ENCODE results near the gene SPATA6.
"Not testable (repeated sequence)": the region's sequence is repeated elsewhere in the genome, so short reads cannot be mapped to it uniquely, and the experiment has no call there.

The SPATA6 gene

DNA sequence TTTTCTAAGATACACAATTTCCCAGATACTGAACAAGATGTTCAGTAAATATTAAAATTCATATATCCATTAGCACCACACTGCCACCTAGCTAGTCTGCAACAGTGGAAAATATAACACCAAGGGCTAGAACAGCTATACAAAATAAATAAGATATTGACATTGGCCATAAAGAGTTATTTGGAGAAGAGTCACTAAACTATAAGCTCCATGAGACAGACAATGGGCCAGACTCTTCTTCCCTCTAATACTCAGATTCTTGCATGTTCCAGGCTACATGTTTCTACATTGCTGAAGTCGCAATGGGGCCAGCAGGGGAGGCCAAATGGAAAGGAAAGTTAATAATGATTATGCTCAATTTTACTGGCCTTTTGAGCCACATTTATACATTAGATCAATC, 21.5 kb downstream of the SPATA6 start:
- DNase-seq = no peak

DNA sequence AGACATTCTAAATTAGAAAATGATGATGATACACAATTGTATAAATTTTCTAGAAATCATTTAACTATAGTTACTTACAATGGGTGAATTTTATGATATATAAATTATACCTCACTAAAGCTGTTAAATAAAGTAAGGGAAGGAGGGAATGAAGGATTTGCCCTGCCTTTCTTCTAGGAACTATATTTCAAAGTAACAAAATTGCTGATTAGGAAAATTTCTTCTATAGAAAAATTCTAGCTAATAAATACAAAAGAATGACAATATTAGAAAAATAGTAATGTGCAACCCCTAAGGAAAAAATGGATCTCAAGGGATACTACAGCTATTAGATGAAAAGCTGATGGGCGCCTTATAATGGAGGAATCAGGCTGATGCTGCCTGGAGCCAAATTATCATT, 23.1 kb downstream of the SPATA6 start:
- no peak for DNase-seq

DNA sequence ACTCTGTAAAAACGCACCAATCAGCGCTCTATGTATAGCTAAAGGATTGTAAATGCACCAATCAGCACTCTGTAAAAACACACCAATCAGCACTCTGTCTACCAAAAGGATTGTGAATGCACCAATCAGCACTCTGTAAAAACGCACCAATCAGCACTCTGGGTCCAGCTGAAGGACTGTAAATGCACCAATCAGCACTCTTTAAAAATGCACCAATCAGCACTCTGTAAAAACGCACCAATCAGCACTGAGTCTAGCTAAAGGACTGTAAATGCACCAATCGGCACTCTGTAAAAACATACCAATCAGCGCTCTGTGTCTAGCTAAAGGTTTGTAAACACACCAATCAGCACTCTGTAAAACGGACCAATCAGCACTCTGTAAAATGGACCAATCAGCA, 27.8 kb downstream of the SPATA6 start:
- not testable (repeated sequence) for DNase-seq

DNA sequence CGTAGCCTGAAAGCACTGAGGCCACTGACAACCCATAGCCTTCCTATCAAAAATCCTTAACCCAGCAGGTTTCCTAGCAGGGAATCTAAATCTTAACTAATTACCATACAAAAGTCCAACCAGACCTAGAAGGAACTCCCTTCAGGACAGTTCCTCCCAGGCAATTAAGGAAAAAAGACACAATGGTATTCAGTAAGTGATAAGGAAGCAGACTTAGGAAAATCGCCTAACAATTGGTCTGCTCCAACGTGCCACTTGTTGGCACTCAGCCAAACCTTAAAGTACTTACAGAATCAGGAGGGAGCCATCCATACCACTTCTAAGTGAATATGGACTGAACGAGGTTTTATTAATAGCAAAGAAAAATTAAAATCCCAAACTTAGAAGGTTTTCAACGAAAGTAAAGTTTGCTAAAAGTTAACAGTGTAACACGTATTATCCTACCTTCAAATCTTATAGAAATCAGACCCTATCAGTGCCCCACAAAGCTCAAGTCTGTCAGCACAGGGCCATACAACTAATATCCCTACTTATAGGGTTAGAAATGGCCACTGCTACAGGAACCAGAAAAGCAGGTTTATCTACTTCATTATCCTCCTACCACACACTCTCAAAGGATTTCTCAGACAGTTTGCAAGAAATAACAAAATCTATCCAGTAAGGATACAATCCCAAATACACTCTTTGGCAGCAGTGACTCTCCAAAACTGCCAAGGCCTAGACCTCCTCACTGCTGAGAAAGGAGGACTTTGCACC, 29.0 kb downstream of the SPATA6 start:
- DNase-seq = no peak

DNA sequence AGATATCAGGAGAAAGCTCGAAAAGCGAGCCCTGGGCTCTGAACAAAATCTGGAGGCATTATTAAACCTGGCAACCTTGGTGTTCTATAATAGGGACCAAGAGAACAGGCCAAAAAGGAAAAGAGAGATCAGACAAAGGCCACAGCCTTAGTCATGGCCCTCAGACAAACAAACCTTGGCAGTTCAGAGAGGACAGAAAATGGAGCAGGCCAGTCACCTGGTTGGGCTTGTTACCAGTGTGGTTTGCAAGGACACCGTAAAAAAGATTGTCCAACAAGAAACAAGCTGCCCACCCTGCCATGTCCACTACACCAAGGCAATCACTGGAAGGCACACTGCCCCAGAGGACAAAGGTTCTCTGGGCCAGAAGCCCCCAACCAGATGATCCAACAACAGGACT, 31.2 kb downstream of the SPATA6 start:
- DNase-seq = not testable (repeated sequence)

DNA sequence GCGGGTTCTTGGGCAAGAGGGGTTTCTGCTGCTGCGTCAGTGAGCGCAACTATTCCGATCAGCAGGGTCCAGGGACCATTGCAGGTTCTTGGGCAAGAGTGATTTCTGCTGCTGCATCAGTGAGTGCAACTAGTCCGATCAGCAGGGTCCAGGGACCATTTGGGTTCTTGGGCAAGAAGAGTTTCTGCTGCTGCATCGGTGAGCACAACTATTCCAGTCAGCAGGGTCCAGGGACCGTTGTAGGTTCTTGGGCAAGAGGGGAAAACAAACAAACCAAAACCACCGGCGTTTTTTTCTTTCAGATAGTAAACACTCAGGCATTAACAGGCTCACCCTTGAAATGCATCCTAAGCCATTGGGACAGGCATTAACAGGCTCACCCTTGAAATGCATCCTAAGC, 32.6 kb downstream of the SPATA6 start:
- DNase-seq = no peak

DNA sequence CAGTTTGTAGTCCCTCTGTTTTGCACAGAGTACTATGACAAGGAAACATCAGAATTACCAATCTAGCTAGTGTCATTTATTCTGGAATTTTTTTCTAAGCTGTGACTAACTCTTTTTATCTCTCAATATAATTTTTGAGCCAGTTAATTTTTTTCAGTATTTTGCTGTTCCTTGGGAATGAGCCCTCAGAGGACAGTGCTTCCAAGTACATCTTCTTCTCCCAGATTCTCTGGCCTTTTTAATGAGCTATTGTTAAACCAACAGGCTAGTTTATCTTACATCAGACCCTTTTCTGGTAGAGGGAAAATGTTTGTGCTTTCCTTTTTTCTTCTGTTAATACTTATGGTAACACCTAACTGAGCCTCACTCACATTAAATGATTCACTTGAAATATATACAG, 34.6 kb downstream of the SPATA6 start:
- DNase-seq = not testable (repeated sequence)

DNA sequence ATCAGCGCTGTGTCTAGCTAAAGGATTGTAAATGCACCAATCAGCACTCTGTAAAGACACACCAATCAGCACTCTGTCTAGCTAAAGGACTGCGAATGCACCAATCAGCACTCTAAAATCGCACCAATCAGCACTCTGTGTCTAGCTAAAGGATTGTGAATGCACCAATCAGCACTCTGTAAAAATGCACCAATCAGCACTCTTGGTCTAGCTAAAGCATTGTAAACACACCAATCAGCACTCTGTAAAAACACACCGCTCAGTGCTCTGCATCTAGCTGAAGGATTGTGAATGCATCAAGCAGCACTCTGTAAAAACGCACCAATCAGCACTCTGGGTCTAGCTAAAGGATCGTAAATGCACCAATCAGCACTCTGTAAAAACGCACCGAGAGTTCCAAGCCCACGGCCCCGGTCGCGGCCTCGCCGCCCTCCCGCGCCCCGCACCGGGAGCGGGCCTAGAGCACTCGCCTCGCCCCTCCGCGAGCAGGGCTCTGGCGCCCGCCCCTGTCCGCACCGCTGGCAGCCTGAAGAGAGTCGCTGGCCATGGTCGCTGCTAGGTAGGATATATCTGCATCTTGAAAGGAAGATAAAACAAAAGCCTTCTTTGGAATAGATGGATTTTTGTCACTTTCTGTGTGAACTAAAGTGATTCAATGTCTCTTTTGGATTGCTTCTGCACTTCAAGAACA, 36.5 kb downstream of the SPATA6 start:
- not testable (repeated sequence) for DNase-seq

DNA sequence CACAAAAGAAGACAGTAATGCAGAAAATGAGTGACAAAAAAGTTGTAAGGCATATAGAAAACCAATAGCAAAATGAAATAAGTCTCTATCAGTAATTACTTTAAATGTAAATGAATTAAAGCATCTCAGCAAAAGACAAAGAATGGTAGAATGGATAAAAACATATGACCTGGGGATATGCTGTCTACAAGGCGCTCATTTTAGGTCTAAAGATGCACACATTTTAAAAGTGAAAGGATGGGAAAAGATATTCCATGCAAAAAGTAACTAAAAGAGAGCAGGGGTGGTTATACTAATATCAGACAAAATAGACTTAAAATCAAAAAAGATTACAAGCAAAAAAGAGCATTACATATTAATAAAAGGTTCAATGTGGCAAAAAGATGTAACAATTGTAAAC, 41.2 kb downstream of the SPATA6 start:
- DNase-seq = no peak

DNA sequence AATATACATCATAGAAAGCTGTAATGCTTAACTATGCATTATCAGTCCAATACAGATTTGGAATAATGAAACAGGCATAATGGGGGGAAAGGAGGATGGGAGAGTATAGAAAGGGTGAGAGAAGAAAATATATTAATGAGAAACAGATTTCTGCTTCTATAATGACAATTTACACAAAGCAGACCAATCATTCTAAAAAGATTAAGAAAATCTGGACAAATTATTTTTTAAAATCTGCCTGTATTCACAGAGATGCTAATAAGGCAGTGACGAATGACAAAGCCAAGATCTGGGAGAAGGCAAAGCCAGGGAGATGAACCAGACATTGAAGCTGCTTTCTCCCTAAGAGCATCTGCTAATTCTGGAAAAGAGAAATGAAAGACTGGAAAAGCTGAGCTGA, 50.0 kb downstream of the SPATA6 start:
- DNase-seq = no peak

DNA sequence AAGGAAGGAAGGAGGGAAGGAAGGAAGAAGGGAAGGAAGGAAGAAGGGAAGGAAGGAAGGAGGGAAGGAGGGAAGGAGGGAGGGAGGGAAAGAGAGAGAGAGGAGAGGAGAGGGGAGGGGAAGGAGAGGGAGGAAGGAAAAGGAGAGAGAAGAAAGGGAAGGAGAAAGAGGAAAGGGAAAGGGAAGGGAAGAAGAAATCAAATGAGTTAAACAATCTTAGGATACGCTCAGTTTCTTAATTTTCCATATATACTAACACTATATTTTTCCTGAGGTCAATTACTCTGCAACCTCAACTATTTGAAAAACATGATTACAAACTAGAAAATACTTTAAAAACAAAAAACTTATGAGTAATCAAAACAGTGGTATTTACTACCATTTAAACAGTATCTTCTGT, 53.3 kb downstream of the SPATA6 start:
- DNase-seq = no peak

DNA sequence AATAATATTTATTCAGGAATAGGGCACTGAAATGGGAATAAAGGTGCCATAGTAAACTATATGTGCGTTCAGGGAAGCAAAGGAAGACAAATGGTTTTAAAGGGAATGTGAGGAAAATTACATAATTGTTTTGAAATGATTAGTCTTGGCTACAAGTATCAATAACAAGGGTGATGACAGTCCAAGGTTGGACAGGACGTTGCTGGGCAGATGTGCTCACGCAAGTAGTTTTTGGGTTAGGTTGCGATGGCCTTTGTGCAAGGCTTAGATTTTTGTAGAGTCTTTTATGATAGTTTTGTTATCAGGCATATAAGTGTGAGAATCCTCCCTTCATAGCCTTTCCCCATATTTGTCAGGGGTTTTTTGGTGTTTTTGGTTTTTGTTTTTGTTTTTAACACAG, 57.0 kb downstream of the SPATA6 start:
- no peak for DNase-seq

DNA sequence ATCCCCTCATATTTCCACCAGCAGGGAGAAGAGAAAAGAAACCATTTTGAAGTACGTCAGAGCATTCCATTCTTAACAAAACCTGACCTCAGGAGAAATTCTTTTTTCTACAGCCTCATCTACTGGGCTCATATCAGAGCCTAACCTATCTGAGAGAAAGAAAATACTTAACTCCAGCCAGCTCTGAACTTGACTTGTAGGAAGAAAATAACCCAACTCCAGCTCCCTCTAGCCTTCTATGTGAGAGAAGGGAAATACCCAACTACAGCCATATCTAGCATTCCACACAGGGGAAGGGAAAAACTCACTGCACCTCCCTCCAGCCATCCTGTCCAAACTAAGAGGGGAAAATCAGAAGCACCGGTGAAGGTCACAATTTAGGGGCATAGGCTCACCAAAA, 57.7 kb downstream of the SPATA6 start:
- DNase-seq = no peak

DNA sequence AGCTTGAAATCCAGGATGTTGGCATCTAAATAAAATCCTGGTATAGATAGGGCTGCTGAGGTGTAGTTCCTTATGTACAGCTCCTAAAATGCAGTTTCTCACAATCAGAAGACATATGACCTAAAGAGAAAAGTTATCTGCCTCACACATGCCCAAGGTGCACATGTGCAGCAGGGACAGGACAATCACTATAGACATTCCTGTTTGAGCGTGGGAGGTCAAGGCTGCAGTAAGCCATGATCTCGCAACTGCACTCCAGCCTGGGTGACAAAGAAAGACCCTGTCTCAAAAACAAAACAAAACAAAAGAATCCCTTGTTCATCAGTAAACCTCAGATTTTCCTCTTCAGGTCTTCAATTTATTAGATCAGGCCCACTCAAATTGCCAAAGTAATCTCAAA, 66.1 kb downstream of the SPATA6 start:
- DNase-seq = no peak

DNA sequence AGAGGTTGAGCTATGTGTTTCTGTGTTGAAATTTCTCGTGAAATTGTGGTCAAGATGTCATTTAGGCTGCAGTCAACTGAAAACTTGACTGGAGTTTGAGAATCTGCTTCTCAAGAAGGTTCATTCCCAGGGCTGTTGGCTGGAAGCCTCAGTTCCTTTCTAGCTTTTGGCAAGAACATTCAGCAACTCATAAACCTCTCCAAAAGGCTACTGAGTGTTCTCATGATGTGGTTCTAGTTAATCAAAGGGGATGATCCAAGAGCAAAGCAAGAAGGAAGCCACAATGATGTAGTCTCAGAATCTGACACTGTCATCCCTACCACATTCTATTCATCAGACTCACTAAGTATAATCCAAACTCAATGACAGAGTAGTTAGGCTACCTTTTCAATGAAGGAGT, 66.6 kb downstream of the SPATA6 start:
- no peak for DNase-seq

DNA sequence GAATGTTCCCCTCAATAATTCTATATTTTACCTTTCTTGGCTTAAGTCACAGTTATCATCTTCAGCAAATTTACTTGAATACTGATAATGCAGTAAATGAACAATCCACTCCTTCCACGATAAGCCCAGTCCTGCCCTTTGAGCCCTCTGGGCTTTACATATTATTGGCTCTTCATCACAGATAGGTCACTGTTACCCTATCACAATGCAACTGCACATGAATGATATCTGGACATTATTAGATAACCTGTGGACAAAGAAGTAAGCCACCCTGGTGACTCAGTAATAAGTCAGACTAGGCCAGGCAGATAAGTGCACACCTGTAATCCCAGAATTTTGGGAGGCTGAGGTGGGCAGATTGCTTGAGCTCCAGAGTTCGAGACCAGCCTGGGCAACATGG, 69.4 kb downstream of the SPATA6 start:
- no peak for DNase-seq

DNA sequence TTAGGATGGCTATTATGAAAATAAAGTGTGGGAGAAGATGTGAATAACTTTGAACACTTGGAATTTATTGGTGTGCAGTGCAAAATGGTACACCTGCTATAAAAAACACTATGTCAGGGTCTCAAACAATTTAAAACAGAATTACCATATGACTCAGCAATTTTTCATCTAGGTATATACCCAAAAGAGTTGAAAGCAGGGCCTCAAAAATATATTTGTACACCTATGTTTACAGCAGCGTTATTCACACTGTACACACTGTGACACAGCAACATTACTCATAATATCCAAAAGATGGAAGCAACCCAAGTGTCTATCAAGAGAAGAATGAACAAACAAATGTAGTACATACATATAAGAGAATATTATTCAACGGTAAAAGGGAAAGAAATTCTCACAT, 75.8 kb downstream of the SPATA6 start:
- DNase-seq = no peak

DNA sequence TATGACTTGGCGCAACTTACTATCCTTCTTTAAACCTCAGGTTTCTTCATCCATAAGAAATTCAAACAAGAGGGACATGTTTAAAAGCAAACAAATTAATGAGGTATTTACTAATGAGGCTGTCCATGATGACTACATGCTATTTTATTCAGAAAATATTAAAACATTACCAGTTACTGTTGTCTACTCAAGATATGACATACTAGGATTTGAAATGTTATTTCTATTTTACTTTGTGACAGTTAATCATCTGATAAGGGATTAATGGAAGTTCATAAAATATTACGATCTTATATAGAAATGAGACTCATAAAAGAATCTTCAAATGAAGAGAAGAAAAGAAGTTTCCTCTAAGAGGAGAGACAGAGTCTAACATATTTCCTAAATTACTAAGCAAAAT, 80.1 kb downstream of the SPATA6 start:
- DNase-seq = no peak

DNA sequence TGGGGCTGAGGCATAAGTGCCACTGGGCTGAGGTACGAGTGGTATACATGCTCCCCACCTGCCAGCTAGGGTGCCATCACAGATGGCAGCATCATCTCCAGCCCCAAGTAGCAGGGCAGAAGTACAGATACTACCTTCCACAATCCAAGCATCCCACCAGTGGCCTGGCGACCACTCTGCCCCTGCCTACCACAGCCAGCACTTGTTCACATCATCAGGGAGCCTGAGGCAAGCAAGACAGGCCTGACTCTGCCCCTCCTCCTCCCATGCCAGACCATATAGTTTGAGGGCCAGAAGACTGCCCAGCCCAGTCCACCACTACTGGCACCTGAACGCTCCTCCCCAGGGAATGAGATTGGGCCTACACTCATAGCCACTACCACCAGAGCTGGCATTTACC, 84.6 kb downstream of the SPATA6 start:
- no peak for DNase-seq

DNA sequence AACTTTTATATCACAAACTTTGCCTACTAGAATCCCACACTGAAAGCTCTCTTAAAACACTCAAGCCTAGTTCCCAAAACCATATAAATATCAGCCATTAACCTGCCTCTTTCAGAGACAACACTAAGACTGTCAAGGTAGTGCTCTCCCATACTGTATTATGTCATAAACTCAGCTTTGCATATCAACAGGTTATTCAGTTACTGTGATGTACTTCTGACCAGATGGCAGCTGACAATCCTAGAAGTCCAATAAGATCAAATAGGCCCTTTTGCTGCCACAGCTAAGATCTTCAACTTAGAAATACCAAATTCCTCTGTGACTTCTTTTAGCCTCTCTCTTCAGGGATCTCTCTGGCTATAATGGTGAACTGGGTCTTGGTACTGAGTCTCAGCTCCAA, 97.2 kb downstream of the SPATA6 start:
- no peak for DNase-seq

DNA sequence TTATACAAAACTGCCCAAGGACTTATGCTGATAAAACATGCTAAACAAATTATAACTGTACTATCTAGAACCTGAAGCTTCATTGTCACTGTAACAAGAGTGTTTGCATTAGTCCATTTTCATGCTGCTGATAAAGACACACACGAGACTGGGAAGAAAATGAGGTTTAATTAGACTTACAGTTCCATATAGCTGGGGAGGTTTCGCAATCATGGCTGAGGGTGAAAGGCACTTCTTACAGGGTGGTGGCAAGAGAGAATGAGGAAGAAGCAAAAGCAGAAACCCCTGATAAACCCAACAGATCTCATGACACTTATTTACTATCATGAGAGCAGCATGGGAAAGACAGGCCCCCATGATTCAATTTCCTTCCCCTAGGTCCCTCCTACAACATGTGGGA, 100.4 kb downstream of the SPATA6 start:
- DNase-seq = no peak

DNA sequence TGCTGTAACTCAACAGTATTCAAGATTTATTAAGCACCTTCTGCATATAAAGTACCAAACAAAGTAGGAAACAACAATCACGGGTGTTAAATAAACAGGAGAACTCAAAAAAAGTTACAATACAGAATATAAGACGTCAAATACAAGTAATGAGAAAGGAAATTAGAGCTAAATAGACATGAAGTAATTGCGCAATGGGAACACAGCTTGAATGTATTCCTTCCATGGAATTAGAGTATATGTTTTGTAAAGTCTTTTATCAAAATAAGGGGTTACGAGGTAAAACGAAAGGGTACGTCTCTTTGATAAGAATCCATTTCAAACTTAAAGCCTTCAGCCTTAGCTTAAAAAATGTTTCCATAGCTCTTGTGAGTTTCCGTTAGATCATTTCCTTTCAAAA, 109.1 kb downstream of the SPATA6 start:
- DNase-seq = no peak

DNA sequence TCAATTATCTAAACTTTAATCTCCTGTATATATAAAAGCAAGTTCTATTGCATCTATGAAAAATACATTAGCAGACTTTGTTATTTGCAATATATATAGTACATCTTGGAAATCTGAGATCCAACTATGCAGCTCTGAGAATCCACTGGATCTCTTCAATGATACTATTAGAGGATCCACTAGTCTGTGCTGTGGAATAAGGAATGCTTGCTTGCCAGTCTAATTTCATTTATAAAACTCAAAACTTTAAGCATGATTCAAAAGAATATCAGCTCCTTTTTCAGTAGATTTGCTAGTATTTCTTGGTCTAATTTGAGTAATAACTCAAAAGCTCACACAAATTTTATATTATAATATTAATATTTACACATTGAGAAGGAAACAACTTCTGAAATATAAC, 115.1 kb downstream of the SPATA6 start:
- no peak for DNase-seq

DNA sequence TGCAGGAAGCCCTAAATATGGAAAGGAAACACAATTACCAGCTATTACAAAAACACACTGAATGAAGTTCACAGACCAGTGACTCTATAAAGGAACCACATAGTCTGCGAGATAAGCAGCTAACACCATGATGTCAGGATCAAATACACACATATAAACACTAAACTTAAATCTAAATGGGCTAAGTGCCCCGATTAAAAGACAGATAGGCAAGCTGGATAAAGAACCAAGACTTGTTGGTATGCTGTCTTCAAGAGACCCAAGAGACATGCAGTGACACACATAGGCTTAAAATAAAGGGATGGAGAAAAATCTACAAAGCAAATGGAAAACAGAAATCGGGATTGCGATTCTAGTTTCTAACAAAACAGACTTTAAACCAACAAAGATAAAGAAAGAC, 127.6 kb downstream of the SPATA6 start:
- no peak for DNase-seq

DNA sequence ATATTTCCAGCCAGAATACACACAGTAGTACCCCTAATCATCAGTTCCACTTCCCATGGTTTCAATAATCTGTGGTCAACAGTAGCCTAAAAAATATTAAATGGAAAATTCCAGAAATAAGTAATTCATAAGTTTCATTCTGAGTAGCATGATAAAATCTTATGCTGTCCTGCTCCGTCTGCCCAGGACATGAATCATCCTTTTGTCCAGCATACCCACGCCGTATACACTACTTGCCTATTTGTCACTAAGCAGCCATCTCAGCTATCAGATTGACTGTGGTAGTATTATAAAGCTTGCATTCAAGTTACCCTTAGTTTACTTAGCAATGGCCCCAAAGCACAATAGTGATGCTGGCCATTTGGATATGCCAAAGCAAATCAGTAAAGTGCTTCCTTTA, 130.8 kb downstream of the SPATA6 start:
- DNase-seq = no peak
